Urothelium cell line (cell line): ENCODE results near the gene SIDT1.

Experiments used
- DNase-seq: peaks from one replicate; pipeline ENCODE4 v3.0.0; 2011; ENCODE audit warnings: low spot score, mixed read lengths
- FAIRE-seq: peaks from 2 replicates; lab custom pipeline; 2011; peaks lifted over from hg19 to GRCh38; lab: Jason Lieb, UNC

The SIDT1 gene

GRCh38 chr3:113531826-113532697 lies at the start of gene SIDT1:
Gene SIDT1, plus strand, starts transcription at chr3:113532555. Its CDS starts 467 bp downstream, at chr3:113533022.
- FAIRE-seq (peak; percentile 76), DNase-seq (peak; percentile 65)

DNA sequence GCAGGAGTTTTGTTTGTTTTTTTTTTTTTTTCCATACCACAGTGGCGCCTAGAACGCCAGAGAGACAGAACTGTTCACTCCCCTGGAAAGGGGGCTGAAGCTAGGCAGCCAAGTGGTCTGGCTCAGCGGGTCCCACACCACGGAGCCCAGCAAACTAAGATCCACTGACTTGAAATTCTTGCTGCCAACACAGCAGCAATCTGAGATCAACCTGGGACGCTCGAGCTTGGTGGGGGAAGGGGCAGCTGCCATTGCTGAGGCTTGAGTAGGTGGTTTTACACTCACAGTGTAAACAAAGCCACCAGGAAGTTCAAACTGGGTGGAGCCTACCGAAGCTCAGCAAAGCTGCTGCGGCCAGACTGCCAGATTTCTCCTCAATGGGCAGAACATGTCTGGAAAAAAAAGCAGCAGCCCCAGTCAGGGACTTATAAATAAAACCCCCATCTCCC lies 47.2 kb upstream of the SIDT1 start:
- no peak for DNase-seq
- no peak for FAIRE-seq

GRCh38 chr3:113495035-113495434 lies 37.3 kb upstream of the SIDT1 start:
- FAIRE-seq (no peak), DNase-seq (peak; percentile 20)

DNA sequence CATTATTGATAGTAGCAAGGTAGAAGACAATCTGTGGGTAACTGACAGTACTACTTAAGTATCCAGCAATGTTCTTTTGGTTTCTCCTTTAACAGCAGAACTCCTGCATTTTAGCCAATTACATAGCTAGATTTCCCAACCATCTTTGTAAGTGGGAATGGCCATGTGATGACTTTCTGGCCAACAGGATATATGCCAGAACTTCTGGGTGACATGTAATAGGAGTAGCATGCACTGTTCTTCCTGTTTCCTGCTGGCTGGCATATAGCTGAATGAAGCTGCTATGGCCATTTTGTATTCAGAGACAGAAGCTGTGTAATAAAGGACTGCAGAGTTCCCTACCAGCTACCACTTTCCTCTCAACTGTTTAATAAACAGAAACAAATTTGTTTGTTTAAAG lies 35.4 kb upstream of the SIDT1 start:
- DNase-seq (no peak), FAIRE-seq (no peak)

GRCh38 chr3:113498221-113499005 lies 33.9 kb upstream of the SIDT1 start:
- no peak for FAIRE-seq
- DNase-seq, result no peak

DNA sequence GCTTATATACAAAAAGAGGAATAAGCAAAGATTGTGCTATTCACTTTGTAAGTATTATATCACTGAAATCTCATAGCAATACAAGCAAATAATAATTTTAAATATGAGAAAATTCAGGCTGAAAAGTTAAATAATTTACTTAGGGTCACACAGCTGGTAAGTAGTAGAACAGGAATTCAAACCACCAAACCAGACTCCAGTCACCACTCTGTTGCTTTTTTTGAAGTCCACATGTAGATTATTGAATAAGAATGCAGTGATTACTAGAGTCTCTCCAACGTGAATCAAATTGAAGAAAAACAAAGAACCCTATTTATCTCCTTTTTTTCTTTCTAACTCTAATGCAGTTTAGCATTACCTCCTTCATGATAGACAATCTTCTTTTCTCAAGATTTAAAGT lies 33.3 kb upstream of the SIDT1 start:
- FAIRE-seq (no peak), DNase-seq (no peak)

DNA sequence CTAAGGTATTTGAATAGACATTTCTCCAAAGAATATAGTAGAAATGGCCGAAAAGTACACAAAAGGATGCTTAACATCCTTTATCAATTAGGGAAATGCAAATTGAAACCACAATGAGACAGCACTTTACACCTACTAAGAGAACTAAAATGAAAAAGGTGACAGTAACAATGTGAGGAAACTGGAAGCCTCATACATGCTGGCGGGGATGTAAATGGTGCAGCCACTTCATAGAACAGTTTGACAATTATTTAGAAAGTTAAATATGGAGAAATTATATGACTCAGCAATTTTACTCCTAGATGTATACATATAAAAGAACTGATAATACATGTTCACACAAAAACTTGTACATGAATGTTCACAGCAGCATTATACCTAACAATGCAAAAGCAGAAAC lies 30.8 kb upstream of the SIDT1 start:
- DNase-seq (no peak), FAIRE-seq (peak; percentile 30)

DNA sequence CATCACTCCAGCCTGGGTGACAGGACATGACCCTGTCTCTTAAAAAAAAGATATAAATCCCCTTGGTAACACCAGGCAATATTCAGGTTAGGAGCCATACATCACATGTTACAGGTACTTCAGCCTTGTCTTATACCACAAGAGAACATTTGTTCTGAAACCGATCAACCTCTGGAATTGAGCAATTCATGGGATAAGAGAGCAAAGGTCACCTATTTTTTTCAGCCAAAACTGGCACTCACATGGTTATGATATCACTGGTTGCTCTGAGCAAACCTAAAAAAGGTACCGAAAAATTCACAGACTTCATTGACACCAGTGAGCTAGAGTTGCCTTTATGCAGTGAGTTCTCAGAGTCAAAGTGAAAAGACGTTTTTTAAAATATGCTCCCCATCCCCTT lies 26.5 kb upstream of the SIDT1 start:
- FAIRE-seq, result no peak
- no peak for DNase-seq

DNA sequence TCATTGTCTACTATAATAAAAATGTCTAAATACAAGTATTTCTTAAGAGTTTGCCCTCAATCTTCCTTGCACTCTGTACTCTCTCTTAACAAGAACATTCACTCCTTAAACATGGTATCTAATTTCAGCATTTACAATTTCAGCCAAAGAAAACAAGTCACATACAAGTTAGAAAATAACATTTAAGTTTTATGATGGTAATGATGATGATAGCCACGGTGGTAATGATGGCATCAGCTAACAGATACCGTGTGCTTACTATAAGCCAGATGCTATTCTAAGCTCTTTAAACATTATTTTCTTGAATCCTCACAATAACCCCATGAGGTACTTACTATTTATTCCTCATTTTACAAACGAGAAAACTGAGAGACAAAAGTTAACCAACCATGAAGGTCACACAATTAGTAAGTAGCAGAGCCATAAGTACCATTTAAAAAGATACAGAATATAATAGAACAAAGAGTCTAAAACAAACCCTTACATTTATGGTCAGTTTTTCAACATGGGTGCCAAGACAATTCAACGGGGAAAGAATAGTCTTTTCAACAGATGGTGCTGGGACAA lies 24.8 kb upstream of the SIDT1 start:
- DNase-seq (no peak), FAIRE-seq (no peak)

- DNase-seq (no peak), FAIRE-seq (no peak)
These were observed 23.4 kb upstream of the SIDT1 start for GRCh38 chr3:113508966-113509365.

DNA sequence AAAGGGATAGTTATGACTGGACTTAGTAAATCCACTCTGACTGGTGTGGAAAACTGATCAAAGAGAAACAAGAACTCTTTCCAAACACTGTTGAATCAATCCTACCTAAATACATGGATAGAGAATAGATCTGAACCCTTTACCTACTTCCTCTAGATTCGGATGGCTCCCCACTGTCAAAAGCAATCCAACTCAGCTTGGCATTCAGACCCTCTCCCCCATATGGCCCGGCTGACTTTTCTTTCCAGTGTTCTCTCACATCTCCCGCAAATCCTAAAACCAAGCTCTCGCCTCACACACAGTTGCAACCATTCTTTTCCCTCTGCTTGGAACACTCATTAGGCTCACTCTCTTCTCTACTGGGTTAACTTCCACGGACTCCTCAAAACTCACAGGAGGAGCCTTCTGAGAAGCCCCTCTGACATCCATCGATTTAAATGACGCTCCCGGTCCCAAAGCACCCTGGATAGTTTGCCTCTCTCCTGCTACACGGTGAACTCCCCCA lies 18.0 kb upstream of the SIDT1 start:
- DNase-seq, result no peak
- peak; percentile 30 for FAIRE-seq

GRCh38 chr3:113516115-113516505 lies 16.2 kb upstream of the SIDT1 start:
- DNase-seq, result peak; percentile 49
- no peak for FAIRE-seq

- DNase-seq, result no peak
- no peak for FAIRE-seq
These were observed 10.4 kb upstream of the SIDT1 start for GRCh38 chr3:113521981-113522380.

DNA sequence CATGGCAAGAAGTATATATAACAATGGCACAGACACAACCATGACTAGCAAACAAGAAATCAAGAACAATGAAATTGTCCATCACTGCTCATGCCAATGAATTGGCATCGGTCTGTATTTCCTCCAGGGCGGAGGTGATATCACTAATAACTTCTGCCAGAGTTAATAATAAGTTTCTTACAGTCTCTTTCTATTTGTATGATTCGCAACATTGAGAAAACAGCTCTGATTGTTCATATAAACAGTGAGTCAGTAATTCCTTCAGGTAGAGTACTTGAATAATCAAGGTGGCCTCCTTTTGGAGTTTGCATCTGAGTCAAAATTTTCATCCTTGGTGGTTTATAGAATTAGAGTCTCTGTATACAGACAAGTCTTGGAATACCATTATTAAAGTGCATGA lies 9.1 kb upstream of the SIDT1 start:
- DNase-seq (no peak), FAIRE-seq (peak; percentile 9)

DNA sequence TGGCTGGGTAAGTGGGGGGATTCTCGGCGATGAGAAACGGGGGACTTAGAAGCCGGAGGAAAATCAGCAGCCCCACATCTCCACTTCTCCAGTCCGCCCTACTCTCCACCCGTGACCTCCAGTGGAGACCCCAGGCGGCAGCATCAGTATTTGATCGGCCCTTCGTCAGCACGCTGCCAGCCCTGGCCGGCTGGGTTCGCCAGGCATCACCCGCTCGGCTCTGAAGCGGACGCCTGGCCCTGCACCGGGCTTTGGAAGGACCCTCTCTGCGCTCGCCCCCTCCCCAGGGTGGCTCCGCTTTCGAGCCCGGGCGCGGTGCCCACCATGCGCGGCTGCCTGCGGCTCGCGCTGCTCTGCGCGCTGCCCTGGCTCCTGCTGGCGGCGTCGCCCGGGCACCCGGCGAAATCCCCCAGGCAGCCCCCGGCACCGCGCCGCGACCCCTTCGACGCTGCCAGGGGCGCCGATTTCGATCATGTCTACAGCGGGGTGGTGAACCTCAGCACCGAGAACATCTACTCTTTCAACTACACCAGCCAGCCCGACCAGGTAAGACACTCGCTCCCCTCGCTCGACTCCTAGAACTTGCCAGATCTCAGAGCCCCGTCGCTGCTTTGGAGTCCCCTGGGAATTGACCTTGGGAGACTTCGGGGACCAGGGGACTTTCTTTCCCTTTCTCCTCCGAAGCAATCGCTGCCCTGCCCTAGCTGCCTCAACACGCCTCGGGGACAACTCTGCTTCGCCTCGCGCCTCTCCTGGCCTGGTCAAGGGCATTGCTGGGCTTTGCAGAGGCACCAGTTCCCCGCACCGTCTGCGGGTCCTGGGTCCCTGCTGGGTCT lies 561 bp downstream of the SIDT1 start:
- DNase-seq (peak; percentile 54), FAIRE-seq (peak; percentile 72)

DNA sequence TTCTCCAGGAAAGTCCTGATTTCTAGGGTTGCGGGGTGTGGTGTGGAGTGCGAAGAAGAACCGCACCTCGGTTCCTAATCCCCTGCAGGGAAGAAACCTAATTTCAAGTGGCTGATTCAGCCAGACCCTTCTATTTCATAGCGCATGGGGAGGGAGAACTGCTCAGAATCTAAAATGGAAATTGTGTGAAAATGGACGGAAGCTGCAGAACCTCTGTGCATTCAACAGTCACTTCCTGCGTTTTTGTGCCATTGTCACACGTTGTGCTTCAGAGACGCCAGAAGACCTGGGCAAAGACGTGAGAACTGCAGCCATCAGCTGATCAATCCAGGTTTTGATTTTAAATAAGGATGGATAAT lies 1.2 kb downstream of the SIDT1 start:
- FAIRE-seq (no peak), DNase-seq (no peak)

- peak; percentile 27 for FAIRE-seq
- no peak for DNase-seq
These were observed 2.0 kb downstream of the SIDT1 start for GRCh38 chr3:113534365-113534764.

DNA sequence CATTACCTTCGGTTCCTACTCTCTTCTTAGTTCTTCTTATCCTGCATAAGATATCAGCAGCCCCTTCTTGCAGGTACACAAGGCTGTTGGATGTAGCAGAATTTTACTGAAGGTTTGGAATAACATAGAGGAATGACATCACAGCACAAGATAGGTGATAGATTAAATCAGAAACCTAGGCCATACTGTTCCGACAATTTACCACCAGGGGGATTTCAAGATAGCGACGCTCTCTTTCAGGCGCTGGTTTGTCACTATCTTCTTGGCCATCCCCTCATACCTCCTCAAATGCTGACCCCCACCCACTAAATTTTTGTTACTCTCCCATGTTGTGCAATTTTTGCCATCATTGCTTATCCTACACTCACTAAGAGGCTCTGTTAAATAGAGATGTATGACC lies 3.5 kb downstream of the SIDT1 start:
- DNase-seq (no peak), FAIRE-seq (no peak)

DNA sequence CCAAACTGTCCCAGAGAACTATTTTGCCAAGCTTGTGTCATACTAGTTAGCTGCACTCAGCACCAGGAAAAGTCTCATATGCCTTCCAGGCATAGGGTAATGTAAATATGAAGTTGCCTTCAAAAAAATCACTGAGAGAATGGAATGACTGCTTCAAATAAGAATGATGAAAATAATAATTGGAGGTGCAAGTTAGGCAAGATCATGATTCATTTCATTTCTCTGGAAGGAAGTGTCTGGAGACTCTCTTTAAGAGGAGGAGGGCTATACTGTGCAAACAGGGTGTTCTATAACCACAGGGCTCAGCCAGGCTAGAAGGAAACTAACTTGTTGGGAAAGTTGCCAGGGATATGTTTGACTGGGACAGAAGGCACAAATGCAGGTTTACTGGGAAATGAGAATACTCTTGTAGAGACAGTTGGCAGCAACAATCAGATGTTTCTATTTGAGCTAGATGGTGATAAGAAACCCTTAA lies 4.3 kb downstream of the SIDT1 start:
- DNase-seq (no peak), FAIRE-seq (no peak)

GRCh38 chr3:113537155-113537554 lies 4.8 kb downstream of the SIDT1 start:
- no peak for DNase-seq
- no peak for FAIRE-seq
